Body of pancreas (tissue), 4 donors: ENCODE results near the gene IGF2BP1. TPM values are rescaled to one million over a fixed set of nuclear protein-coding genes. Genes with fewer than 3 reads are reported as not detected.
"Not testable (repeated sequence)": the region's sequence is repeated elsewhere in the genome, so short reads cannot be mapped to it uniquely, and the experiment has no call there.

ENCODE experiments used
- ATAC-seq: fragments of 150-250 bp; one replicate; pipeline ENCODE4 v1.9.1; 2016
- DNase-seq, 4 donors: peaks; one replicate each; pipeline ENCODE4 v3.0.0-alpha.2; 2019
- H3K27ac ChIP-seq, 4 donors: fragments of 200-600 bp; sonication (generic); 1 replicate in 3 of 4; 2 replicates in 1 of 4; pipeline versions ENCODE4 v1.5.1 to v1.6.1; 2016 to 2019; ENCODE audit warnings: mild to moderate bottlenecking in 1 of 4, mixed read lengths in 1 of 4, moderate library complexity in 1 of 4
- H3K27me3 ChIP-seq, 2 donors: fragments of 200-600 bp; sonication (generic); one replicate each; pipeline ENCODE4 v1.6.0; 2016; ENCODE audit warnings: mild to moderate bottlenecking in 1 of 2
- H3K36me3 ChIP-seq, 2 donors: fragments of 200-600 bp; sonication (generic); replicated peaks in 1 of 2; 2 replicates each; pipeline ENCODE4 v1.5.1; 2016; ENCODE audit warnings: low read depth in 2 of 2; ENCODE audit not compliant: insufficient read depth in 1 of 2
- H3K4me1 ChIP-seq: fragments of 200-600 bp; sonication (generic); one replicate; pipeline ENCODE4 v1.6.0; 2016
- H3K4me3 ChIP-seq, 2 donors: fragments of 200-600 bp; sonication (generic); 1 replicate in 1 of 2; 2 replicates in 1 of 2; pipeline ENCODE4 v1.5.1; 2016 to 2019
- H3K9me3 ChIP-seq, 3 donors: fragments of 200-600 bp; sonication (generic); 1 replicate in 2 of 3; 2 replicates in 1 of 3; pipeline ENCODE4 v1.5.1; 2016
- CTCF ChIP-seq, 7 experiments: fragments of 450-650 bp in 4 of 7; fragments of 200-600 bp in 3 of 7; sonication (generic) in 3 of 7; IDR thresholded peaks; one replicate each; pipeline ENCODE4 v1.5.1; 2016 to 2019; ENCODE audit warnings: antibody characterized with exemption in 7 of 7
- POLR2A ChIP-seq, 3 donors: fragments of 450-650 bp; IDR thresholded peaks; one replicate each; pipeline ENCODE4 v1.6.1; 2016; ENCODE audit warnings: antibody characterized with exemption in 3 of 3, mild to moderate bottlenecking in 2 of 3
- WGBS, 2 donors: methylation state at CpG; one replicate each; pipeline ENCODE4 v1.1.5; 2017; 5-methylcytosine and 5-hydroxymethylcytosine counted together
- intact Hi-C: fragments of 100-400 bp; cut with DNase I; formaldehyde crosslinking; loops from one replicate; pipeline ENCODE4 v1.15.1; 2023
- total RNA-seq, 2 donors: library from RNA; depleted of rRNA; stranded (reverse); fragments of >200 nt; gene quantifications; one replicate each; pipeline ENCODE4 v1.1.0, GENCODE V29; 2016

The IGF2BP1 gene
- total RNA-seq, 2 donors from 2014 or later = not detected

GRCh38 chr17:49036270-49036626 is 39.1 kb downstream of the IGF2BP1 start:
- H3K4me3 ChIP-seq = no peak overlapping the region
- peaks cover 0 to 3% of the 10 kb centered on the region in 2 donors for H3K27me3 ChIP-seq
- intact Hi-C loops = loop anchor here (10.0 kb wide), 2 partner anchors 231 to 361 kb away; no protein-coding TSS in a partner anchor
- ATAC-seq (no peak), DNase-seq (no peak)
- no peaks in the 10 kb centered on the region for H3K4me1 ChIP-seq
- H3K36me3 ChIP-seq = no peaks in the 10 kb centered on the region
- TF ChIP-seq CTCF (IDR thresholded peaks at IDR 0.05) = no peak
- no peak for TF ChIP-seq POLR2A (IDR thresholded peaks at IDR 0.05)
- WGBS, 2 donors = 86% methylated on average over 13 of the region's 13 CpGs
- no peak overlapping the region for H3K27ac ChIP-seq
- H3K9me3 ChIP-seq = no peaks in the 10 kb centered on the region

- WGBS, 2 donors = 90% methylated on average over 8 of the region's 8 CpGs; no CpG with 5 or more reads in 1 of the 2 donors
- H3K36me3 ChIP-seq = no peaks in the 10 kb centered on the region
- H3K27me3 ChIP-seq = peaks cover 0 to 3% of the 10 kb centered on the region in 2 donors
- H3K27ac ChIP-seq = no peak overlapping the region
- DNase-seq = no peak
- no peaks in the 10 kb centered on the region for H3K4me1 ChIP-seq
- ATAC-seq = no peak
- intact Hi-C loops = loop anchor here (10.0 kb wide), 2 partner anchors 233 to 363 kb away; no protein-coding TSS in a partner anchor
- no peaks in the 10 kb centered on the region for H3K9me3 ChIP-seq
- TF ChIP-seq CTCF (IDR thresholded peaks at IDR 0.05) (no peak), POLR2A (IDR thresholded peaks at IDR 0.05) (no peak)
- no peak overlapping the region for H3K4me3 ChIP-seq
These were observed 41.0 kb downstream of the IGF2BP1 start for GRCh38 chr17:49038138-49038537.

- intact Hi-C loops = loop anchor here (10.0 kb wide), 2 partner anchors 234 to 364 kb away; no protein-coding TSS in a partner anchor
- DNase-seq = no peak
- WGBS, 2 donors = 64 to 81% methylated on average over 1 to 2 of the region's 2 CpGs
These were observed 41.4 kb downstream of the IGF2BP1 start for GRCh38 chr17:49038544-49038943.

GRCh38 chr17:49039518-49039917 is 42.3 kb downstream of the IGF2BP1 start:
- H3K36me3 ChIP-seq, H3K27me3 ChIP-seq, H3K4me3 ChIP-seq, H3K27ac ChIP-seq, H3K4me1 ChIP-seq, DNase-seq, ATAC-seq, H3K9me3 ChIP-seq: not testable (repeated sequence)
- WGBS, 2 donors = 58 to 77% methylated on average over 5 to 6 of the region's 6 CpGs
- intact Hi-C loops = loop anchor here (10.0 kb wide), 2 partner anchors 235 to 365 kb away; no protein-coding TSS in a partner anchor

More at GRCh38 chr17:49038544-49038943, 41.4 kb downstream of the IGF2BP1 start:
- Histone ChIP-seq H3K4me3 (no peak overlapping the region), H3K4me1 (no peaks in the 10 kb centered on the region), H3K27me3 (peaks cover 0 to under 1% of the 10 kb centered on the region in 2 donors), H3K27ac (no peak overlapping the region), H3K36me3 (no peaks in the 10 kb centered on the region), H3K9me3 (no peaks in the 10 kb centered on the region)
- ATAC-seq = no peak
- no peak for TF ChIP-seq POLR2A (IDR thresholded peaks at IDR 0.05)
- TF ChIP-seq CTCF (IDR thresholded peaks at IDR 0.05) = no peak

GRCh38 chr17:49041527-49041926 is 44.3 kb downstream of the IGF2BP1 start:
- H3K9me3 ChIP-seq = no peaks in the 10 kb centered on the region
- TF ChIP-seq POLR2A (IDR thresholded peaks at IDR 0.05) = no peak
- no peak for TF ChIP-seq CTCF (IDR thresholded peaks at IDR 0.05)
- intact Hi-C loops = no loop called here
- H3K4me1 ChIP-seq = no peaks in the 10 kb centered on the region
- WGBS, 2 donors = 69 to 72% methylated on average over 2 to 4 of the region's 4 CpGs
- no peak overlapping the region for H3K27ac ChIP-seq
- DNase-seq (no peak), ATAC-seq (no peak)
- H3K36me3 ChIP-seq = no peaks in the 10 kb centered on the region
- H3K4me3 ChIP-seq = no peak overlapping the region
- H3K27me3 ChIP-seq = no peaks in the 10 kb centered on the region
